HEK293 (cell line): ENCODE measurements around the gene EDARADD.

Experiments
- CTCF ChIA-PET: fragments of 350-600 bp; formaldehyde crosslinking; extraction: SDS; loops from one replicate; lab custom pipeline; 2021; ENCODE audit warnings: antibody characterized with exemption; lab: Yijun Ruan, JAX
- POLR2A ChIA-PET: fragments of 300-600 bp; formaldehyde crosslinking; extraction: SDS; loops from one replicate; lab custom pipeline; 2020; ENCODE audit warnings: antibody characterized with exemption, inconsistent platforms; lab: Yijun Ruan, JAX
- H3K27ac ChIP-seq: fragments of 200-500 bp; sonication (Bioruptor generic); 2 replicates; pipeline ENCODE4 v1.5.1; 2014; ENCODE audit warnings: low read depth, low read length, control low read depth, inconsistent platforms; ENCODE audit errors: extremely low read depth
- H3K36me3 ChIP-seq, 2 experiments: fragments of 200-500 bp in 1 of 2; sonication (Bioruptor generic) in 1 of 2; 1 replicate in 1 of 2; 2 replicates in 1 of 2; pipeline ENCODE4 v1.5.1; 2014 to 2017; ENCODE audit warnings: inconsistent platforms in 2 of 2, low read length in 2 of 2; ENCODE audit not compliant: control insufficient read depth in 2 of 2, insufficient read depth in 1 of 2
- H3K4me1 ChIP-seq: fragments of 200-500 bp; sonication (Bioruptor generic); 2 replicates; pipeline ENCODE4 v1.5.1; 2014; ENCODE audit warnings: mild to moderate bottlenecking, low read length, inconsistent platforms; ENCODE audit not compliant: control insufficient read depth, insufficient read depth
- H3K4me3 ChIP-seq: 2 replicates; pipeline ENCODE4 v1.5.1; 2011; ENCODE audit warnings: low read depth, mild to moderate bottlenecking, control low read depth, low read length, moderate library complexity
- H3K9me3 ChIP-seq: fragments of 200-500 bp; sonication (Bioruptor generic); 2 replicates; pipeline ENCODE4 v1.5.1; 2014; ENCODE audit warnings: low read depth, low read length, inconsistent platforms; ENCODE audit not compliant: control insufficient read depth, insufficient read depth
- GLI2 ChIP-seq: fragments of 450-650 bp; formaldehyde crosslinking; IDR thresholded peaks from 2 replicates; pipeline ENCODE4; 2017; ENCODE audit warnings: missing biosample characterization, missing genetic modification characterization, low read depth, borderline replicate concordance
- GLIS1 ChIP-seq: fragments of 450-650 bp; formaldehyde crosslinking; IDR thresholded peaks from 2 replicates; pipeline ENCODE4 v1.5.1; 2016; ENCODE audit warnings: missing biosample characterization, missing genetic modification characterization
- PRDM10 ChIP-seq: fragments of 450-650 bp; formaldehyde crosslinking; IDR thresholded peaks from 2 replicates; pipeline ENCODE4 v1.5.1; 2016; ENCODE audit warnings: missing biosample characterization, missing genetic modification characterization
- PRDM4 ChIP-seq: fragments of 450-650 bp; formaldehyde crosslinking; IDR thresholded peaks from 2 replicates; pipeline ENCODE4 v1.5.1; 2017; ENCODE audit warnings: missing biosample characterization, missing genetic modification characterization
- SALL2 ChIP-seq: fragments of 450-650 bp; formaldehyde crosslinking; IDR thresholded peaks from 2 replicates; pipeline ENCODE4 v1.5.0; 2017; ENCODE audit warnings: missing biosample characterization, mild to moderate bottlenecking, missing genetic modification characterization, borderline replicate concordance
- SP7 ChIP-seq: fragments of 450-650 bp; formaldehyde crosslinking; IDR thresholded peaks from 2 replicates; pipeline ENCODE4 v1.5.1; 2016; ENCODE audit warnings: missing biosample characterization, missing genetic modification characterization
- ZBTB20 ChIP-seq: fragments of 450-650 bp; formaldehyde crosslinking; IDR thresholded peaks from 2 replicates; pipeline ENCODE4 v1.5.1; 2016; ENCODE audit warnings: missing biosample characterization, missing genetic modification characterization
- ZNF140 ChIP-seq: fragments of 450-650 bp; formaldehyde crosslinking; IDR thresholded peaks from 2 replicates; pipeline ENCODE4 v1.5.1; 2016; ENCODE audit warnings: missing biosample characterization, missing genetic modification characterization
- ZNF169 ChIP-seq: fragments of 450-650 bp; formaldehyde crosslinking; IDR thresholded peaks from 2 replicates; pipeline ENCODE4 v1.5.1; 2016; ENCODE audit warnings: missing biosample characterization, missing genetic modification characterization
- ZNF175 ChIP-seq: fragments of 450-650 bp; formaldehyde crosslinking; IDR thresholded peaks from 2 replicates; pipeline ENCODE4 v1.5.1; 2016; ENCODE audit warnings: missing biosample characterization, missing genetic modification characterization
- ZNF266 ChIP-seq: fragments of 450-650 bp; formaldehyde crosslinking; IDR thresholded peaks from 2 replicates; pipeline ENCODE4 v1.5.1; 2016; ENCODE audit warnings: missing biosample characterization, missing genetic modification characterization, low read depth
- ZNF391 ChIP-seq: fragments of 450-650 bp; formaldehyde crosslinking; IDR thresholded peaks from 2 replicates; pipeline ENCODE4 v1.5.1; 2016; ENCODE audit warnings: low read depth, missing biosample characterization, missing genetic modification characterization, borderline replicate concordance
- ZNF555 ChIP-seq: fragments of 450-650 bp; formaldehyde crosslinking; conservative IDR thresholded peaks from 2 replicates; pipeline ENCODE4 v1.5.1; 2017; ENCODE audit warnings: missing biosample characterization, mild to moderate bottlenecking, missing genetic modification characterization, inconsistent platforms
- ZNF768 ChIP-seq: fragments of 450-650 bp; formaldehyde crosslinking; IDR thresholded peaks from 2 replicates; pipeline ENCODE4 v1.5.1; 2018; ENCODE audit warnings: missing biosample characterization, mild to moderate bottlenecking, missing genetic modification characterization
- ZNF830 ChIP-seq: fragments of 450-650 bp; IDR thresholded peaks from 2 replicates; pipeline ENCODE4 v1.5.0; 2018; ENCODE audit warnings: missing biosample characterization, missing genetic modification characterization, low read depth, mild to moderate bottlenecking, moderate library complexity
- ZNF843 ChIP-seq: fragments of 450-650 bp; formaldehyde crosslinking; IDR thresholded peaks from 2 replicates; pipeline ENCODE4 v1.5.1; 2016; ENCODE audit warnings: missing biosample characterization, missing genetic modification characterization
- TF ChIP-seq, protein P1 (sequence below): fragments of 450-650 bp; formaldehyde crosslinking; IDR thresholded peaks from 2 replicates; pipeline ENCODE4 v1.5.1; 2016; ENCODE audit warnings: missing biosample characterization, missing genetic modification characterization, low read depth

Gene EDARADD

DNA sequence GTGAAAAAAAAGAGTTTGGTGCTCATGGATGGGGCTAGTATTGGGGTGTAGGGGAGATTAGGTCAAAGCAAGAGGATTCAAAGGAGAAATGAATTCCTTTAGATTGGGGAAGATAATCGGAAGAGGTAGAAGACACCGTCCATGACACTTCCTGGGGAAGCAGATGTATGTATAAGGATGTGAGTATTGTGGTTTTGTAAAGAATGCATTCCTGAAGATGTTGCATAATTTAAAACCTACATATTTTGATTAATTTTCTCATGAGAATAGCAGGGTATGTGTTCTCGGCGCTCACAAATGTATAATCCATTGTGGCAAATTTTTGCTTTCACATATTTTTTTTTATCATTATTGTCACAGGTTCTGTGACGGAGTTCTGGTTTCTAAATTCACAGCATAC is 124.2 kb downstream of the EDARADD start:
- peaks cover 23% of the 10 kb centered on the region for H3K4me1 ChIP-seq
- H3K36me3 ChIP-seq, result no peaks in the 10 kb centered on the region
- ChIA-PET CTCF (interaction anchor here (0.6 to 2.0 kb wide), 4 partner anchors 8 to 1154 kb away, joined by 3 to 7 read pairs (median 4); no protein-coding TSS in a partner anchor), POLR2A (interaction anchor here (1.2 kb wide), 1 partner anchor 15 kb away, joined by 3 read pairs; no protein-coding TSS in a partner anchor)
- TF ChIP-seq ZNF555 (no peak), ZNF768 (tag by site-specific recombination) (no peak), PRDM4 (tag by site-specific recombination) (no peak), ZNF140 (tag by site-specific recombination) (no peak), ZNF266 (tag by site-specific recombination) (no peak), ZNF175 (tag by site-specific recombination) (no peak), ZNF169 (tag by site-specific recombination) (no peak), ZBTB20 (no peak), GLI2 (no peak), SP7 (no peak)
- TF ChIP-seq, protein P1, sequence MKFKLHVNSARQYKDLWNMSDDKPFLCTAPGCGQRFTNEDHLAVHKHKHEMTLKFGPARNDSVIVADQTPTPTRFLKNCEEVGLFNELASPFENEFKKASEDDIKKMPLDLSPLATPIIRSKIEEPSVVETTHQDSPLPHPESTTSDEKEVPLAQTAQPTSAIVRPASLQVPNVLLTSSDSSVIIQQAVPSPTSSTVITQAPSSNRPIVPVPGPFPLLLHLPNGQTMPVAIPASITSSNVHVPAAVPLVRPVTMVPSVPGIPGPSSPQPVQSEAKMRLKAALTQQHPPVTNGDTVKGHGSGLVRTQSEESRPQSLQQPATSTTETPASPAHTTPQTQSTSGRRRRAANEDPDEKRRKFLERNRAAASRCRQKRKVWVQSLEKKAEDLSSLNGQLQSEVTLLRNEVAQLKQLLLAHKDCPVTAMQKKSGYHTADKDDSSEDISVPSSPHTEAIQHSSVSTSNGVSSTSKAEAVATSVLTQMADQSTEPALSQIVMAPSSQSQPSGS, result no peak
- no peaks in the 10 kb centered on the region for H3K9me3 ChIP-seq
- no peak overlapping the region for H3K4me3 ChIP-seq
- no peak overlapping the region for H3K27ac ChIP-seq

DNA sequence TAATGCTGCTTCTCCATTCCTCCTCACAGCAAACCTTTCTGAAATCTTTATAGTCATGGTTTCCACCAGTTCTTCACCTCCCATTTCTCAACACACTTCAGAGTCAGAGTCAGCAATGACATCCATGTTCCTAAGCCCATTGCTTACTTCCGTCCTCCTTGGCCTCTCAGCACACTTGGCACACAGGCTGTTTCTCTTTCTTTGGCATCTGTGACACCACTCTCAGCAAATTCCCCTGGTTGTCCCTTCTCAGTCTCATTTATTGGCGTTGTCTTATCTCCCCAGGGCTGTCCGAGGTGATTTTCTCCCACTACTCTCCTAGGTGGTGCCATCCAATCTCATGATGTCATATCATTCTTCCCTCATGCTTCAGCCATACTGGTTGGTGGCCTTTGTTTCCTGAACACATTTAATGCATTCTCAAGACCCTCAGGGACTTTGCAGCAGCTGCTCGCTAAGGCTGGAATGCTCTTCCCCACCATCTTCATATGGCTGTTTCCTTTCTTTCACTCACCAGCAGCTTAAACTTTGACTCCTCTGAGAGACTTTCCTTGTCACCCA is 126.4 kb downstream of the EDARADD start:
- TF ChIP-seq, protein P1, result peak; percentile 82
- peak; percentile 49; the same call in 1 of the 2 replicates for TF ChIP-seq GLIS1 (tag by site-specific recombination)
- no peak for TF ChIP-seq ZNF843 (tag by site-specific recombination)
- no peak for TF ChIP-seq SALL2 (tag by site-specific recombination)
- peak; percentile 61 for TF ChIP-seq PRDM10 (tag by site-specific recombination)
- no peak for TF ChIP-seq ZNF830 (tag by site-specific recombination)
- TF ChIP-seq ZNF391 (tag by site-specific recombination), result no peak
- Histone ChIP-seq H3K4me1 (peaks cover 19% of the 10 kb centered on the region), H3K27ac (no peak overlapping the region), H3K9me3 (no peaks in the 10 kb centered on the region), H3K36me3 (no peaks in the 10 kb centered on the region), H3K4me3 (no peak overlapping the region)
- ChIA-PET POLR2A (no interaction called here), CTCF (interaction anchor here (0.6 to 2.0 kb wide), 8 partner anchors 11 to 684 kb away, joined by 3 to 8 read pairs (median 4); no protein-coding TSS in a partner anchor)
